H1 (cell line): ENCODE results near the gene CDKN2A. TPM values are rescaled to one million over a fixed set of nuclear protein-coding genes. Genes with fewer than 3 reads are reported as not detected.

ENCODE experiments used
- CTCF ChIA-PET: fragments of 300-600 bp; sonication (Branson Sonifier 250); formaldehyde crosslinking; loops from one replicate; lab custom pipeline; 2021; ENCODE audit not compliant: partially characterized antibody; lab: Charles Lee
- POLR2A ChIA-PET: fragments of 300-600 bp; sonication (Branson Sonifier 250); formaldehyde crosslinking; loops from one replicate; lab custom pipeline; 2021; ENCODE audit warnings: inconsistent platforms; ENCODE audit not compliant: partially characterized antibody; lab: Charles Lee
- DNase-seq, 2 experiments: peaks; one replicate each; pipeline versions ENCODE4 v3.0.0 to v3.0.0-alpha.2; 2010 to 2022; ENCODE audit warnings: low spot score in 2 of 2, low read depth in 1 of 2, mixed read lengths in 1 of 2
- FAIRE-seq: peaks from 2 replicates; lab custom pipeline; 2011; peaks lifted over from hg19 to GRCh38; lab: Jason Lieb, UNC
- H2AFZ ChIP-seq: 2 replicates; pipeline ENCODE4 v1.8.1; 2012; ENCODE audit warnings: low read length, inconsistent platforms
- H2AK5ac ChIP-seq: 2 replicates; pipeline ENCODE4 v1.6.1; 2013; ENCODE audit warnings: low read depth, low read length
- H2BK120ac ChIP-seq: replicated peaks from 2 replicates; pipeline ENCODE3; 2013; ENCODE audit warnings: low read depth, low read length, inconsistent platforms
- H2BK12ac ChIP-seq: 2 replicates; pipeline ENCODE4 v1.6.1; 2013; ENCODE audit warnings: low read depth, low read length
- H2BK15ac ChIP-seq: 2 replicates; pipeline ENCODE4 v1.6.1; 2013; ENCODE audit warnings: low read length
- H2BK20ac ChIP-seq: 2 replicates; pipeline ENCODE4 v1.6.1; 2013; ENCODE audit warnings: low read length
- H2BK5ac ChIP-seq: 2 replicates; pipeline ENCODE4 v1.6.1; 2013; ENCODE audit warnings: low read depth, low read length
- H3K14ac ChIP-seq: 2 replicates; pipeline ENCODE4 v1.6.1; 2013; ENCODE audit warnings: inconsistent platforms; ENCODE audit not compliant: insufficient read length
- H3K18ac ChIP-seq: 2 replicates; pipeline ENCODE4 v1.6.1; 2013; ENCODE audit warnings: low read length; ENCODE audit errors: extremely low read depth
- H3K23ac ChIP-seq: 2 replicates; pipeline ENCODE4 v1.6.1; 2013; ENCODE audit warnings: inconsistent platforms; ENCODE audit not compliant: insufficient read length
- H3K23me2 ChIP-seq: 2 replicates; pipeline ENCODE4 v1.6.1; 2013; ENCODE audit warnings: low read depth, low read length
- H3K27ac ChIP-seq: 2 replicates; pipeline ENCODE4 v1.6.1; 2011; ENCODE audit warnings: low read depth, low read length, inconsistent platforms
- H3K27me3 ChIP-seq, 4 experiments: replicated peaks in 1 of 4; 1 replicate in 1 of 4; 2 replicates in 3 of 4; pipeline versions ENCODE4 v1.6.1 to v1.8.1; 2011 to 2013; ENCODE audit warnings: low read length in 3 of 4, mild to moderate bottlenecking in 3 of 4, inconsistent platforms in 2 of 4, mixed read lengths in 2 of 4, moderate library complexity in 1 of 4; ENCODE audit not compliant: control insufficient read depth in 3 of 4, insufficient read depth in 3 of 4; ENCODE audit errors: extremely low read depth in 1 of 4
- H3K36me3 ChIP-seq, 4 experiments: 2 replicates each; pipeline versions ENCODE4 v1.6.1 to v1.8.1; 2011 to 2013; ENCODE audit warnings: mild to moderate bottlenecking in 4 of 4, low read length in 3 of 4, moderate library complexity in 2 of 4, control low read depth in 1 of 4, inconsistent platforms in 1 of 4; ENCODE audit not compliant: insufficient read depth in 4 of 4, control insufficient read depth in 2 of 4
- H3K4ac ChIP-seq: replicated peaks from 2 replicates; pipeline ENCODE3; 2013; ENCODE audit warnings: low read length, low read depth, mixed read lengths, inconsistent platforms; ENCODE audit not compliant: insufficient read length
- H3K4me1 ChIP-seq, 4 experiments: replicated peaks in 1 of 4; 1 replicate in 1 of 4; 2 replicates in 3 of 4; pipeline versions ENCODE4 v1.6.1 to v1.8.1; 2011 to 2013; ENCODE audit warnings: low read length in 3 of 4, inconsistent platforms in 2 of 4, mixed read lengths in 1 of 4; ENCODE audit not compliant: insufficient read depth in 4 of 4, control insufficient read depth in 3 of 4
- H3K4me2 ChIP-seq, 2 experiments: 2 replicates each; pipeline versions ENCODE4 v1.6.1 to v1.8.1; 2011 to 2013; ENCODE audit warnings: low read depth in 2 of 2, low read length in 2 of 2, control low read depth in 1 of 2, inconsistent platforms in 1 of 2, mild to moderate bottlenecking in 1 of 2; ENCODE audit not compliant: insufficient read depth in 1 of 2
- H3K4me3 ChIP-seq, 4 experiments: fragments of 200-600, 300-600 bp in 1 of 4; sonication (generic), shearing (Covaris generic), sonication (Bioruptor Twin) in 1 of 4; 2 replicates each; pipeline versions ENCODE4 v1.5.1 to v1.8.1; 2011 to 2016; ENCODE audit warnings: low read length in 4 of 4, low read depth in 3 of 4, control low read depth in 2 of 4, inconsistent platforms in 2 of 4, mild to moderate bottlenecking in 2 of 4, mixed read lengths in 1 of 4, moderate library complexity in 1 of 4; ENCODE audit not compliant: insufficient read depth in 2 of 4; ENCODE audit errors: extremely low read depth in 1 of 4
- H3K56ac ChIP-seq: replicated peaks from 2 replicates; pipeline ENCODE3; 2013; ENCODE audit warnings: low read depth, mild to moderate bottlenecking, mixed read lengths, low read length, inconsistent platforms; ENCODE audit not compliant: insufficient read length
- H3K79me1 ChIP-seq: 2 replicates; pipeline ENCODE4 v1.6.1; 2013; ENCODE audit warnings: low read depth, low read length, control low read depth
- H3K79me2 ChIP-seq, 2 experiments: 2 replicates each; pipeline versions ENCODE4 v1.6.1 to v1.8.1; 2012 to 2013; ENCODE audit warnings: low read length in 2 of 2, mild to moderate bottlenecking in 2 of 2, inconsistent platforms in 1 of 2; ENCODE audit not compliant: insufficient read depth in 2 of 2, control insufficient read depth in 1 of 2
- H3K9ac ChIP-seq, 4 experiments: replicated peaks in 1 of 4; 1 replicate in 1 of 4; 2 replicates in 3 of 4; pipeline versions ENCODE4 v1.6.1 to v1.8.1; 2011 to 2013; ENCODE audit warnings: low read depth in 3 of 4, low read length in 3 of 4, control low read depth in 2 of 4, mild to moderate bottlenecking in 2 of 4, moderate library complexity in 2 of 4, inconsistent platforms in 1 of 4; ENCODE audit errors: extremely low read depth in 1 of 4
- H3K9me3 ChIP-seq, 2 experiments: 2 replicates each; pipeline versions ENCODE4 v1.6.1 to v1.8.1; 2012 to 2013; ENCODE audit warnings: mild to moderate bottlenecking in 2 of 2, moderate library complexity in 2 of 2, control low read depth in 1 of 2, inconsistent platforms in 1 of 2, low read depth in 1 of 2, low read length in 1 of 2, mixed read lengths in 1 of 2; ENCODE audit not compliant: insufficient read depth in 2 of 2
- H4K20me1 ChIP-seq, 2 experiments: replicated peaks in 1 of 2; 2 replicates each; pipeline versions ENCODE3 to v1.8.1; 2011 to 2013; ENCODE audit warnings: inconsistent platforms in 2 of 2, low read length in 2 of 2, mild to moderate bottlenecking in 1 of 2; ENCODE audit not compliant: insufficient read depth in 2 of 2, control insufficient read depth in 1 of 2
- H4K5ac ChIP-seq: 2 replicates; pipeline ENCODE4 v1.6.1; 2013; ENCODE audit warnings: low read length, low read depth, mixed read lengths, inconsistent platforms; ENCODE audit not compliant: insufficient read length
- H4K8ac ChIP-seq: 2 replicates; pipeline ENCODE4 v1.8.0; 2013; ENCODE audit warnings: mild to moderate bottlenecking, moderate library complexity, low read length, inconsistent platforms; ENCODE audit not compliant: insufficient read depth; ENCODE audit errors: extremely low read depth
- H4K91ac ChIP-seq: replicated peaks from 2 replicates; pipeline ENCODE3; 2013; ENCODE audit warnings: low read length, mixed read lengths, inconsistent platforms; ENCODE audit not compliant: insufficient read length
- ASH2L ChIP-seq: fragments of 200-600, 300-600 bp; sonication (generic); IDR thresholded peaks from one replicate; pipeline ENCODE4 v1.7.1; 2017; ENCODE audit warnings: low read length
- NANOG ChIP-seq: IDR thresholded peaks from 2 replicates; pipeline ENCODE4 v1.6.1; 2011; ENCODE audit warnings: low read length, low read depth, mild to moderate bottlenecking, inconsistent platforms; ENCODE audit not compliant: insufficient read depth, poor library complexity, severe bottlenecking
- RNF2 ChIP-seq: fragments of 200-900, 300-1000 bp; sonication (generic); IDR thresholded peaks from 2 replicates; pipeline ENCODE4 v1.7.1; 2016; ENCODE audit warnings: borderline replicate concordance, low read depth, mild to moderate bottlenecking, antibody characterized with exemption, low read length; ENCODE audit not compliant: poor library complexity, severe bottlenecking; ENCODE audit errors: missing control alignments
- WGBS, 2 experiments: shearing (Covaris generic) in 1 of 2; methylation state at CpG; one replicate each; pipeline versions ENCODE4 v1.1.6 to v1.1.7; 2013 to 2015; ENCODE audit warnings: low lambda C conversion rate in 2 of 2, mixed read lengths in 2 of 2, inconsistent platforms in 1 of 2, low coverage in 1 of 2, missing lambda C conversion rate in 1 of 2; ENCODE audit not compliant: insufficient replicate concordance in 2 of 2, insufficient coverage in 1 of 2, insufficient read length in 1 of 2; ENCODE audit errors: extremely low coverage in 1 of 2, missing lambda C conversion rate in 1 of 2; 5-methylcytosine and 5-hydroxymethylcytosine counted together
- polyA plus RNA-seq, 7 experiments: library from polyadenylated mRNA; depleted of rRNA in 3 of 7; stranded (reverse) in 5 of 7; unstranded in 2 of 7; fragments of >200 nt in 5 of 7; fragments of 200-250 nt in 2 of 7; gene quantifications; 1 replicate in 5 of 7; 2 replicates in 1 of 7; 4 replicates in 1 of 7; pipeline versions ENCODE4 v1.2.1 to v1.2.3, GENCODE V29; 2011 to 2013; ENCODE audit warnings: missing spikeins in 2 of 7, mixed read lengths in 2 of 7
- total RNA-seq: library from RNA; stranded (reverse); fragmentation: NEBNext Ultra II Directional; extraction: Animal tissue kit (Norgen Biotek cat#: 25700); gene quantifications from 2 replicates; pipeline ENCODE4 v1.2.1, GENCODE V29; 2021

CDKN2A gene
- total and polyA plus RNA-seq, 2 of the 8 experiments (the other 6 are each of a cell fraction or from before 2014, with no cell fraction given) = 0.51 to 0.73 TPM

GRCh38 chr9:21991072-21991959 is 2.9 kb downstream of the CDKN2A start:
- Histone ChIP-seq H3K23me2 (peaks cover 26% of the 10 kb centered on the region), H3K79me1 (no peaks in the 10 kb centered on the region), H3K18ac (no peak overlapping the region), H3K27me3 (peaks cover 47 to 95% (median 76%) of the 10 kb centered on the region in 4 experiments), H3K9ac (no peak overlapping the region), H4K8ac (no peak overlapping the region), H3K9me3 (no peaks in the 10 kb centered on the region), H2BK15ac (no peak overlapping the region), H2BK12ac (no peak overlapping the region), H3K4me2 (no peak overlapping the region), H3K56ac (no peak overlapping the region), H3K23ac (no peak overlapping the region), H2BK120ac (no peak overlapping the region), H4K5ac (no peak overlapping the region), H2AFZ (no peak overlapping the region), H2BK20ac (no peak overlapping the region), H3K27ac (no peak overlapping the region), H4K91ac (no peak overlapping the region), H3K36me3 (no peaks in the 10 kb centered on the region), H4K20me1 (peaks cover 0 to 13% of the 10 kb centered on the region in 2 experiments), H3K79me2 (no peaks in the 10 kb centered on the region), H3K4me1 (peaks cover 4 to 24% (median 12%) of the 10 kb centered on the region in 4 experiments; a peak in 6 of 7 replicates), H3K4me3 (no peak overlapping the region), H3K14ac (no peak overlapping the region), H2BK5ac (no peak overlapping the region), H3K4ac (no peak overlapping the region), H2AK5ac (no peak overlapping the region)
- POLR2A ChIA-PET = no interaction called here
- no peak for DNase-seq
- WGBS, 2 experiments = 45% methylated on average over 5 of the region's 5 CpGs; no CpG with 5 or more reads in 1 of the 2 experiments
- CTCF ChIA-PET = interaction anchor here (0.7 to 6.5 kb wide), 6 partner anchors 9 to 177 kb away, joined by 3 to 46 read pairs (median 3); partner anchors contain the start of gene CDKN2B
- no peak for FAIRE-seq
- no peak for TF ChIP-seq NANOG
- TF ChIP-seq RNF2 = peak; percentile 77
- no peak for TF ChIP-seq ASH2L
